ENCODE data around the gene LRRC2. TPM values are rescaled to one million over a fixed set of nuclear protein-coding genes. Genes with fewer than 3 reads are reported as not detected.

Gene LRRC2
- total RNA-seq, 1 donor from 2014 or later: 0.87 TPM

DNA sequence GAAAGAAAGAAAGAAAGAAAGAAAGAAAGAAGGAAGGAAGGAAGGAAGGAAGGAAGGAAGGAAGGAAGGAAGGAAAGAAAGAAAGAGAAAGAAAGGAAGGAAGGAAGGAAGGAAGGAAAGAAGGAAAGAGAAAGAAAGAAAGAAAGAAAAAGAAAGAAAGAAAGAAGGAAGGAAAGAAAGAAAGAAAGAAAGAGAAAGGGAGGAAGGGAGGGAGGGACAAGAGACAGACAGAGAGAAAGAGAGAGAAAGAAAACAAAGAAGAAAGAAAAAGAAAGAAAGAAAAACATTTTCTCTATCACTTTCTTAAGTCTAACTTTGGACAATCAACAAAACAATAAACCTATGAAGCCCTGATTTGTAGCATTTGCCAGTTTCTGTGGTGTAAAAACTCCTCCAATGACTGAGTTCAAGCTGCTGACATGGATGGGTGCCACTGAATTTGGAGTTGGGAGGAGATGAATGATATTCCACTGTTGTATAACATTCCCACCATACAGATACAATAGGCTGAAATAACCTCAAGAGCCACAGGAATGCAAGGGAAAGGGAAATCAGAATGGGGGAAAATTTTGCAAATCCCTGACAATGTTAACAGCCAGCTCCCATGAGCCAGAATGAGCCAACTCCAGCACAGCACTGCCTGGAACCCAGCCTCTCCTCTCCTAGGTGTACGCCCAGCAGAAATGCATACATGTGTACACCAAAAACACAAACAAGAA is 83.3 kb downstream of the LRRC2 start:
- TF ChIP-seq, protein P1, sequence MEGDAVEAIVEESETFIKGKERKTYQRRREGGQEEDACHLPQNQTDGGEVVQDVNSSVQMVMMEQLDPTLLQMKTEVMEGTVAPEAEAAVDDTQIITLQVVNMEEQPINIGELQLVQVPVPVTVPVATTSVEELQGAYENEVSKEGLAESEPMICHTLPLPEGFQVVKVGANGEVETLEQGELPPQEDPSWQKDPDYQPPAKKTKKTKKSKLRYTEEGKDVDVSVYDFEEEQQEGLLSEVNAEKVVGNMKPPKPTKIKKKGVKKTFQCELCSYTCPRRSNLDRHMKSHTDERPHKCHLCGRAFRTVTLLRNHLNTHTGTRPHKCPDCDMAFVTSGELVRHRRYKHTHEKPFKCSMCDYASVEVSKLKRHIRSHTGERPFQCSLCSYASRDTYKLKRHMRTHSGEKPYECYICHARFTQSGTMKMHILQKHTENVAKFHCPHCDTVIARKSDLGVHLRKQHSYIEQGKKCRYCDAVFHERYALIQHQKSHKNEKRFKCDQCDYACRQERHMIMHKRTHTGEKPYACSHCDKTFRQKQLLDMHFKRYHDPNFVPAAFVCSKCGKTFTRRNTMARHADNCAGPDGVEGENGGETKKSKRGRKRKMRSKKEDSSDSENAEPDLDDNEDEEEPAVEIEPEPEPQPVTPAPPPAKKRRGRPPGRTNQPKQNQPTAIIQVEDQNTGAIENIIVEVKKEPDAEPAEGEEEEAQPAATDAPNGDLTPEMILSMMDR (IDR thresholded peaks at IDR 0.05; ENCODE audit: unreplicated experiment): no peak
- Mint-ChIP-seq H3K36me3 (no peaks in the 10 kb centered on the region), H3K4me3 (no peak overlapping the region), H3K27ac (no peak overlapping the region), H3K9me3 (no peaks in the 10 kb centered on the region), H3K4me1 (no peaks in the 10 kb centered on the region), H3K27me3 (ENCODE audit: low read depth) (peaks cover 42% of the 10 kb centered on the region)
- no peak for DNase-seq (ENCODE audit: low spot score in 2 of 2, unreplicated experiment in 2 of 2)

- Mint-ChIP-seq H3K27ac (no peak overlapping the region), H3K36me3 (no peaks in the 10 kb centered on the region), H3K4me1 (no peaks in the 10 kb centered on the region), H3K4me3 (no peak overlapping the region), H3K27me3 (ENCODE audit: low read depth) (peaks cover 43% of the 10 kb centered on the region), H3K9me3 (no peaks in the 10 kb centered on the region)
- TF ChIP-seq, protein P1 (IDR thresholded peaks at IDR 0.05; ENCODE audit: unreplicated experiment): no peak
- no peak for DNase-seq (ENCODE audit: low spot score in 2 of 2, unreplicated experiment in 2 of 2)
Measured at GRCh38 chr3:46481636-46482035, 84.5 kb downstream of the LRRC2 start.

DNA sequence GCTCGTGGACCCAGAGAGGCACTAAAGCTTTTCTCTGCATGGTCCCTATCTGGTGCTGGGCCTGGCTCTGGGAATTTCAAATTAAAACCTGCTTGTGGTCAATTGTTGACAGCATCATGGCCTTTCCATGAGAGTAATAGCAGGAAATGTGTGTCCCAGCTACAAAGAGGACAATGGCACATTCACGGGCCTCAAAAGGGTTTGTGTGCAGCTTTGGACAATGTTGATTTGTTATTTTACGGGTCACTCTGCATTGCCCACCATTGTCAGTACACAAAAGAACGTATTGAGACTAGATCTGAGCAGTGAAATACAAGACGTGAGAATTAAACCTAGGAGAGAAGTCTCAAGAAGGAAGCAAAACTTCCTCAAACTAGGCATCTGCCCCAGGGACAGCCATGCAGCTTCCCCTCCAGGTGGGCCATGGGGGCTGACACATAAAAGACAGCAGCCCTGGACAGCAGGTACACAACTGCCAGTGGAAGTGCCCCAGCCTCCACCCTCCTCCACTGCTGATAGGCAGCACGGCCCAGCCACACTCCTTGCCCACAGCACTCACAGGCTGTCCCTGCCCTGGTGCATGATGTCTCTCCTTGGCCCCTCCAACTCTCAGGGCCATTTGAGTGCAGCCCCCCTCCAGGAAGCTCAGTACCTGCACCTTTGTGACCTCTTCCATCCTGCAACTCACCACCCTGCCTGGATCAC is 85.5 kb downstream of the LRRC2 start:
- no peak overlapping the region for H3K27ac Mint-ChIP-seq
- no peaks in the 10 kb centered on the region for H3K4me1 Mint-ChIP-seq
- H3K9me3 Mint-ChIP-seq: no peaks in the 10 kb centered on the region
- TF ChIP-seq, protein P1 (IDR thresholded peaks at IDR 0.05; ENCODE audit: unreplicated experiment): no peak
- DNase-seq (ENCODE audit: low spot score in 2 of 2, unreplicated experiment in 2 of 2): no peak
- H3K36me3 Mint-ChIP-seq: no peaks in the 10 kb centered on the region
- no peak overlapping the region for H3K4me3 Mint-ChIP-seq
- peaks cover 47% of the 10 kb centered on the region for H3K27me3 Mint-ChIP-seq (ENCODE audit: low read depth)

DNA sequence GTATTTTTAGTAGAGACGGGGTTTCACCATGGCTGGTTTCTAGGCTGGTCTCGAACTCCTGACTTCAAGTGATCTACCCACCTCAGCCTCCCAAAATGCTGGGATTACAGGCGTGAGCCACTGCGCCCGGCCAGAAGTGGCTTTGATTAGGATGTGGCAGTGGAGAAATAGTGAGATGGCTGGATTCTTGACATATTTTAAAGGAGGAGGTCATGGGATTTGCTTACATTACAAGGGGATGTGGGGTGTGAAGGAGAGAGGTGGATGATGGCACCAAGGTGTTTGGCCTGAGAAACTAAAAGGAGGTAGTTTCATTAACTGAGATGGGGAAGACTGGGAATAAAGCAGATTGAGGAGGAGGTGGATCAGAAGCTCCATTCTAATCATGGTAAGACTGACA is 86.4 kb downstream of the LRRC2 start:
- no peaks in the 10 kb centered on the region for H3K36me3 Mint-ChIP-seq
- H3K27me3 Mint-ChIP-seq (ENCODE audit: low read depth): peaks cover 55% of the 10 kb centered on the region
- H3K27ac Mint-ChIP-seq: no peak overlapping the region
- H3K9me3 Mint-ChIP-seq: peaks cover 9% of the 10 kb centered on the region
- DNase-seq (ENCODE audit: low spot score in 2 of 2, unreplicated experiment in 2 of 2): no peak
- no peak overlapping the region for H3K4me3 Mint-ChIP-seq
- TF ChIP-seq, protein P1 (IDR thresholded peaks at IDR 0.05; ENCODE audit: unreplicated experiment): no peak
- H3K4me1 Mint-ChIP-seq: no peaks in the 10 kb centered on the region

DNA sequence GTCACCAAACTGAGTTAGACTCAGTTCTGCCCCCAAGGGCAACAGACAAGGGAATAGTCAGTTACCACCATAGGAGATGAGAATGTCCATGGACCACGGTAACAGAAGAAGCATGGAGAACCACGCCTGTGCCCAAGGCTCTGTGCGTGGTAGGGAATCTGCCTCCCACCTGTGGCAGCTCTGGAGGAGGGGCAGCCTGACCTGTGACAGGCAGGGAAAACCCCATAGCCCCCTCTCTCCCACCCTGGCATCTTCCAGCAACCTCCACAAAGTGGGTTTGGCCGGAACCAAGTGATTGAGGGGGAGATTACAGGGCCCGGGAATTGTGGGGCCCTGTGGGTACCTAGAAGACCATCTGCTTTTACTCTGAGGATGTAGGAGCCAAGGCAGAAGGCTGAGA is 87.1 kb downstream of the LRRC2 start:
- Mint-ChIP-seq H3K9me3 (peaks cover 16% of the 10 kb centered on the region), H3K4me3 (no peak overlapping the region), H3K4me1 (no peaks in the 10 kb centered on the region), H3K27ac (no peak overlapping the region), H3K27me3 (ENCODE audit: low read depth) (peaks cover 59% of the 10 kb centered on the region), H3K36me3 (no peaks in the 10 kb centered on the region)
- no peak for DNase-seq (ENCODE audit: low spot score in 2 of 2, unreplicated experiment in 2 of 2)
- TF ChIP-seq, protein P1 (IDR thresholded peaks at IDR 0.05; ENCODE audit: unreplicated experiment): no peak
